ENCODE results near the gene CYP24A1. TPM values are rescaled to one million over a fixed set of nuclear protein-coding genes. Genes with fewer than 3 reads are reported as not detected.

CYP24A1 gene
- total and polyA plus RNA-seq, 2 of the 13 experiments (the other 11 are each of a cell fraction or from before 2014, with no cell fraction given): 9.4 to 32.7 TPM

GRCh38 chr20:54137115-54137514 lies 36.7 kb downstream of the CYP24A1 start:
- H3K36me3 ChIP-seq (replicated peaks in 1 of 2; ENCODE audit: control insufficient read depth in 1 of 2, insufficient read depth in 2 of 2, low read length in 2 of 2): no peaks in the 10 kb centered on the region
- no TSS peak for BruUV-seq (replicated peaks)
- H2AFZ ChIP-seq (ENCODE audit: low read length): no peak overlapping the region
- ChIA-PET CTCF (ENCODE audit: low intra/inter-chr PET ratio, low total read pairs) (no interaction called here), POLR2A (interaction anchor here (1.7 kb wide), 2 partner anchors 20 to 33 kb away, joined by 3 to 7 read pairs; no protein-coding TSS in a partner anchor)
- H3K27me3 ChIP-seq (ENCODE audit: control insufficient read depth in 1 of 2, insufficient read depth in 2 of 2, low read length in 2 of 2): no peaks in the 10 kb centered on the region
- no peak overlapping the region for H3K4me2 ChIP-seq (ENCODE audit: low read depth, low read length)
- FAIRE-seq (no peak), ATAC-seq (no peak), DNase-seq (ENCODE audit: low spot score) (no peak)
- H3K27ac ChIP-seq (ENCODE audit: extremely low read length, insufficient read depth, low read length): no peak overlapping the region
- no peaks in the 10 kb centered on the region for H4K20me1 ChIP-seq (ENCODE audit: insufficient read depth, low read length)
- H3K79me2 ChIP-seq (ENCODE audit: insufficient read depth, low read length): no peaks in the 10 kb centered on the region
- H3K9me3 ChIP-seq (ENCODE audit: low read length): peaks cover 14% of the 10 kb centered on the region; the same call in 1 of the 2 replicates
- WGBS (ENCODE audit: low lambda C conversion rate): 97% methylated on average over 5 of the region's 5 CpGs
- peaks cover 75% of the 10 kb centered on the region for H3K4me1 ChIP-seq (ENCODE audit: insufficient read depth, low read length)
- intact Hi-C loops (cut with micrococcal nuclease; ENCODE audit: unreplicated experiment): no loop called here
- H3K4me3 ChIP-seq (replicated peaks in 1 of 3; ENCODE audit: insufficient read depth in 1 of 3, low read depth in 2 of 3, low read length in 3 of 3): no peak overlapping the region
- in situ Hi-C loops (cut with HindIII; ENCODE audit: extremely low pct_ligation_motif_present, low pct_unique_long_range_greater_than_20kb): loop anchor here (10.0 kb wide), 1 partner anchor 58 kb away; no protein-coding TSS in a partner anchor
- H3K9ac ChIP-seq (ENCODE audit: insufficient read depth, low read depth, low read length): no peak overlapping the region
- TF ChIP-seq ZFAT (CRISPR knock-in tag; conservative IDR thresholded peaks at IDR 0.05): no peak
- no peak for TF ChIP-seq THAP11 (CRISPR knock-in tag; IDR thresholded peaks at IDR 0.05)
- TF ChIP-seq SOX13 (IDR thresholded peaks at IDR 0.05): no peak
- TF ChIP-seq SOX13 (CRISPR knock-in tag; conservative IDR thresholded peaks at IDR 0.05 in 1 of 2, IDR thresholded peaks at IDR 0.05 in 1 of 2): no peak
- no peak for TF ChIP-seq SOX5 (CRISPR knock-in tag; IDR thresholded peaks at IDR 0.05; ENCODE audit: borderline replicate concordance)
- TF ChIP-seq REXO4 (CRISPR knock-in tag; IDR thresholded peaks at IDR 0.05; ENCODE audit: borderline replicate concordance): no peak
- no peak for TF ChIP-seq TFAP4 (IDR thresholded peaks at IDR 0.05; ENCODE audit: borderline replicate concordance, low read depth)
- no peak for TF ChIP-seq HDAC2 (CRISPR knock-in tag; IDR thresholded peaks at IDR 0.05)
- TF ChIP-seq, protein P1, sequence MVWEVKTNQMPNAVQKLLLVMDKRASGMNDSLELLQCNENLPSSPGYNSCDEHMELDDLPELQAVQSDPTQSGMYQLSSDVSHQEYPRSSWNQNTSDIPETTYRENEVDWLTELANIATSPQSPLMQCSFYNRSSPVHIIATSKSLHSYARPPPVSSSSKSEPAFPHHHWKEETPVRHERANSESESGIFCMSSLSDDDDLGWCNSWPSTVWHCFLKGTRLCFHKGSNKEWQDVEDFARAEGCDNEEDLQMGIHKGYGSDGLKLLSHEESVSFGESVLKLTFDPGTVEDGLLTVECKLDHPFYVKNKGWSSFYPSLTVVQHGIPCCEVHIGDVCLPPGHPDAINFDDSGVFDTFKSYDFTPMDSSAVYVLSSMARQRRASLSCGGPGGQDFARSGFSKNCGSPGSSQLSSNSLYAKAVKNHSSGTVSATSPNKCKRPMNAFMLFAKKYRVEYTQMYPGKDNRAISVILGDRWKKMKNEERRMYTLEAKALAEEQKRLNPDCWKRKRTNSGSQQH (CRISPR knock-in tag; IDR thresholded peaks at IDR 0.05; ENCODE audit: low read depth): no peak
- no peak for TF ChIP-seq ZNF274 (CRISPR knock-in tag; IDR thresholded peaks at IDR 0.05)
- no peak for TF ChIP-seq ZNF367 (CRISPR knock-in tag; IDR thresholded peaks at IDR 0.05; ENCODE audit: borderline replicate concordance)
- no peak for TF ChIP-seq CEBPB (IDR thresholded peaks at IDR 0.05; ENCODE audit: borderline replicate concordance, low read depth, low read length)
- TF ChIP-seq DRAP1 (CRISPR knock-in tag; IDR thresholded peaks at IDR 0.05): no peak
